ENCODE data around the gene PTPRK. TPM values are rescaled to one million over a fixed set of nuclear protein-coding genes. Genes with fewer than 3 reads are reported as not detected.

The PTPRK gene
- total and polyA plus RNA-seq, 2 of the 13 experiments (the other 11 are each of a cell fraction or from before 2014, with no cell fraction given): 43.6 to 98.3 TPM

DNA sequence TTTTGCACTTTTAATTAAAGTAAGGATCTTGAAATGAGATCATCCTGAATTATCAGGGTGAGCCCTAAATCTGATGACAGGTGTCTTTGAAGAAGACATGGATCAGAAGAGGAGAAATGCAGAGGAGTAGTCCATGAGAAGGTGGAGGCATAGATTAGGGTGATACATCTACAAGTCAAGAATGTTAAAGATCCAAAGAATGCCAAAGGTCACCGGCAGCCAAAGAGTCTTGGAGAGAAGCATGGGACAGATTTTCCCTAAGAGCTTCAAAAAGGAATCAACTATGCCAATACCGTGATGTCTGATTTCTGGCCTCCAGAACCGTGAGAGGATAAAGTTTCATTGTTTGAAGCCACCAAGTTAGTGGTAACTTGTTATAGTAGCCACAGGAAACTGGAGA, 560.5 kb downstream of the PTPRK start (continued):
- TF ChIP-seq, protein P1, sequence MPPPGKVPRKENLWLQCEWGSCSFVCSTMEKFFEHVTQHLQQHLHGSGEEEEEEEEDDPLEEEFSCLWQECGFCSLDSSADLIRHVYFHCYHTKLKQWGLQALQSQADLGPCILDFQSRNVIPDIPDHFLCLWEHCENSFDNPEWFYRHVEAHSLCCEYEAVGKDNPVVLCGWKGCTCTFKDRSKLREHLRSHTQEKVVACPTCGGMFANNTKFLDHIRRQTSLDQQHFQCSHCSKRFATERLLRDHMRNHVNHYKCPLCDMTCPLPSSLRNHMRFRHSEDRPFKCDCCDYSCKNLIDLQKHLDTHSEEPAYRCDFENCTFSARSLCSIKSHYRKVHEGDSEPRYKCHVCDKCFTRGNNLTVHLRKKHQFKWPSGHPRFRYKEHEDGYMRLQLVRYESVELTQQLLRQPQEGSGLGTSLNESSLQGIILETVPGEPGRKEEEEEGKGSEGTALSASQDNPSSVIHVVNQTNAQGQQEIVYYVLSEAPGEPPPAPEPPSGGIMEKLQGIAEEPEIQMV (CRISPR knock-in tag; IDR thresholded peaks at IDR 0.05; ENCODE audit: low read depth): no peak
- TF ChIP-seq AGO1 (IDR thresholded peaks at IDR 0.05; ENCODE audit: low read depth, low read length, poor library complexity, severe bottlenecking) (no peak), ZNF83 (CRISPR knock-in tag; IDR thresholded peaks at IDR 0.05; ENCODE audit: borderline replicate concordance) (no peak), FOSL1 (CRISPR knock-in tag; IDR thresholded peaks at IDR 0.05; ENCODE audit: borderline replicate concordance) (no peak), ZNF547 (CRISPR knock-in tag; IDR thresholded peaks at IDR 0.05) (no peak)

DNA sequence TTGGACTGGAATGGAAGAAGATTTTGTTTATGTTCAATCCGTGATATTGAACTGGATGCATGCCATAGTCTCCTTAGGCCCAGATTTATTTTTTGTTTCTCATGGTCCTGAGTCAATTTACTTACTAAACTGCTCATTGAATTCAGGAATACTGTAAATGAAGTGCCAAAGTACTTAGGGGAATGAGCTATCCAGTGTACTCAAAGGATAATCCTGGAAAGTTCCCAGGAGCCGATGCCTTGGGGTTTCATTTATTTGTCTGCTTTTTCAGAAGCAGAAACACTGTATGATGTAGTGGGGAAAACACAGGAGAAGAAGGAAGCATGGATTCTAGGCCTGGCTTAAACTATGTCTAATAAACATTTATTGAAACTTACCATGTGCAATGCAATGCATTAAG, 563.4 kb downstream of the PTPRK start:
- no peaks in the 10 kb centered on the region for H3K79me2 ChIP-seq (ENCODE audit: insufficient read depth, low read length)
- FAIRE-seq: no peak
- H4K20me1 ChIP-seq (ENCODE audit: insufficient read depth, low read length): no peaks in the 10 kb centered on the region
- H3K36me3 ChIP-seq (replicated peaks in 1 of 2; ENCODE audit: control insufficient read depth in 1 of 2, insufficient read depth in 2 of 2, low read length in 2 of 2): no peaks in the 10 kb centered on the region
- no peak for DNase-seq (ENCODE audit: low spot score)
- in situ Hi-C loops (cut with HindIII; ENCODE audit: extremely low pct_ligation_motif_present, low pct_unique_long_range_greater_than_20kb) (no loop called here), intact Hi-C loops (cut with micrococcal nuclease; ENCODE audit: unreplicated experiment) (no loop called here)
- BruUV-seq (replicated peaks): no TSS peak
- H3K27ac ChIP-seq (ENCODE audit: extremely low read length, insufficient read depth, low read length): no peak overlapping the region
- H3K4me3 ChIP-seq (replicated peaks in 1 of 3; ENCODE audit: insufficient read depth in 1 of 3, low read depth in 2 of 3, low read length in 3 of 3): no peak overlapping the region
- no peaks in the 10 kb centered on the region for H3K4me1 ChIP-seq (ENCODE audit: insufficient read depth, low read length)
- peaks cover 0 to 3% of the 10 kb centered on the region in 2 experiments; a peak in 2 of 5 replicates for H3K27me3 ChIP-seq (ENCODE audit: control insufficient read depth in 1 of 2, insufficient read depth in 2 of 2, low read length in 2 of 2)
- H3K4me2 ChIP-seq (ENCODE audit: low read depth, low read length): no peak overlapping the region
- no peak overlapping the region for H3K9ac ChIP-seq (ENCODE audit: insufficient read depth, low read depth, low read length)
- 16% methylated on average over 2 of the region's 2 CpGs for WGBS (ENCODE audit: low lambda C conversion rate)
- ChIA-PET POLR2A (no interaction called here), CTCF (ENCODE audit: low intra/inter-chr PET ratio, low total read pairs) (no interaction called here)
- no peak for ATAC-seq
- H3K9me3 ChIP-seq (ENCODE audit: low read length): no peaks in the 10 kb centered on the region
- TF ChIP-seq ZC3H13 (CRISPR knock-in tag; IDR thresholded peaks at IDR 0.05): no peak
- TF ChIP-seq TAF1 (CRISPR knock-in tag; IDR thresholded peaks at IDR 0.05): no peak
- TF ChIP-seq, protein P2, sequence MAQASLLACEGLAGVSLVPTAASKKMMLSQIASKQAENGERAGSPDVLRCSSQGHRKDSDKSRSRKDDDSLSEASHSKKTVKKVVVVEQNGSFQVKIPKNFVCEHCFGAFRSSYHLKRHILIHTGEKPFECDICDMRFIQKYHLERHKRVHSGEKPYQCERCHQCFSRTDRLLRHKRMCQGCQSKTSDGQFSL (CRISPR knock-in tag; IDR thresholded peaks at IDR 0.05): no peak
- TF ChIP-seq, protein P3, sequence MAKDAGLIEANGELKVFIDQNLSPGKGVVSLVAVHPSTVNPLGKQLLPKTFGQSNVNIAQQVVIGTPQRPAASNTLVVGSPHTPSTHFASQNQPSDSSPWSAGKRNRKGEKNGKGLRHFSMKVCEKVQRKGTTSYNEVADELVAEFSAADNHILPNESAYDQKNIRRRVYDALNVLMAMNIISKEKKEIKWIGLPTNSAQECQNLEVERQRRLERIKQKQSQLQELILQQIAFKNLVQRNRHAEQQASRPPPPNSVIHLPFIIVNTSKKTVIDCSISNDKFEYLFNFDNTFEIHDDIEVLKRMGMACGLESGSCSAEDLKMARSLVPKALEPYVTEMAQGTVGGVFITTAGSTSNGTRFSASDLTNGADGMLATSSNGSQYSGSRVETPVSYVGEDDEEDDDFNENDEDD (CRISPR knock-in tag; IDR thresholded peaks at IDR 0.05; ENCODE audit: borderline replicate concordance): no peak
- TF ChIP-seq ZNF296 (CRISPR knock-in tag; conservative IDR thresholded peaks at IDR 0.05): no peak
- TF ChIP-seq ZNF138 (CRISPR knock-in tag; IDR thresholded peaks at IDR 0.05; ENCODE audit: low read depth): no peak
- no peak for TF ChIP-seq ZNF549 (CRISPR knock-in tag; IDR thresholded peaks at IDR 0.05)
- no peak for TF ChIP-seq ZNF589 (CRISPR knock-in tag; conservative IDR thresholded peaks at IDR 0.05)
- no peak overlapping the region for H2AFZ ChIP-seq (ENCODE audit: low read length)

Measured in HepG2 (cell line).